ENCODE results near the gene ZBTB20.
A peak's percentile ranks its signal among the peaks of the same experiment; 100 is the strongest.

Gene ZBTB20

DNA sequence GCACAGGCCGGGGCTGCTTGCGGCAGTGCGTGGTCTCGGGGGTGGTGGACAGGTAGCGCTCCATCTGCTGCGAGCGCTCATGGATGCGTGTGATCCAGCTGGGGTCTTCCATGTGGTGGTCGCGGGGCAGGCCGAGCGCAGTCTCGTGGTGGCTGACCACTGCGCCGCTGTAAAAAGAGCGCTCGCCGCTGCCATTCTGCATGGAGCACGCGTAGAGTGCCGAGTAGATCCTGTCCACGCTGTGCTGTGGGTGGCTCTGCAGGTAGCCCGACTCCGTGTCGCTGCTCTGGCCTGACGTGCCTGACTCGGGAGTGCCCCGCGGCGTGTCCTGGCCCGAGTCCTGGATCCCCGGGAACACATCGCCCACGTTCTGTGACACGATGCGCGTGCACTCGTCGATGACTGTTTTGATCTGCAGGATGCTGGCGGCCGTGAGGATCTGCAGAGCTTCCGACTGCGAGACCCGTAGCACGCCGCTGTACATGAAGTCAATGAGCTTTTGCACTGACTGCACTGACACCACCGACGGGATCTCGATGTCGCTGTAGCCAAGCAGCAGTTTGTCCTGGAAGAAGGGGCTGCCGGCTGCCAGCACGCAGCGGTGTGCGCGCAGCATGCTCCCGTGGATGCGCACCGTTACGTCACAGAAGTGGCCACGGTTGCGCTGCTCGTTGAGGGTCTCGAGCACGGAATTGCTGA is 795.8 kb downstream of the ZBTB20 start:
- no peak for DNase-seq

GRCh38 chr3:114350690-114351089 is 796.4 kb downstream of the ZBTB20 start:
- no peak for DNase-seq

- DNase-seq = no peak
Observed at GRCh38 chr3:114350271-114350670, 796.8 kb downstream of the ZBTB20 start.

GRCh38 chr3:114344492-114344891 is 802.6 kb downstream of the ZBTB20 start:
- DNase-seq = no peak

GRCh38 chr3:114338651-114339357 is 808.3 kb downstream of the ZBTB20 start:
- DNase-seq = no peak

DNA sequence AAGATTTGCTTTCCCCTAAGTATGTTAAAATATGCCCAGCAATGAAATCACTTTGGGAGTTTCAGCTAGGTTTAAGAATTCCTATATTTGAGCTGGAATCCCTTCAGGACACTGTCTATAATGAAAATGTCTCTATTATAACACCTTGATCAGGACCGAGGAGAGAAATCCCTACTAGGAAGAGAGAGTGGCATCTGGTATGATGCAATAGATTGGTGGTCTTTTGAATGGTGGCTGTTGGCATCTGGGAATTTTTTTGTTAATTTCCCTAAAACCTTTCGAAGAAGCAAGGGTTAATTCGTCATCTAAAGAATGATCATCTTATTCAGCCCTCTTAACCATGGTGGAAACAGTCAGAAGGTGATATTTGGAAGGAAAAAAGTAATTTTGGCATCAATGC is 810.2 kb downstream of the ZBTB20 start:
- DNase-seq = no peak

DNA sequence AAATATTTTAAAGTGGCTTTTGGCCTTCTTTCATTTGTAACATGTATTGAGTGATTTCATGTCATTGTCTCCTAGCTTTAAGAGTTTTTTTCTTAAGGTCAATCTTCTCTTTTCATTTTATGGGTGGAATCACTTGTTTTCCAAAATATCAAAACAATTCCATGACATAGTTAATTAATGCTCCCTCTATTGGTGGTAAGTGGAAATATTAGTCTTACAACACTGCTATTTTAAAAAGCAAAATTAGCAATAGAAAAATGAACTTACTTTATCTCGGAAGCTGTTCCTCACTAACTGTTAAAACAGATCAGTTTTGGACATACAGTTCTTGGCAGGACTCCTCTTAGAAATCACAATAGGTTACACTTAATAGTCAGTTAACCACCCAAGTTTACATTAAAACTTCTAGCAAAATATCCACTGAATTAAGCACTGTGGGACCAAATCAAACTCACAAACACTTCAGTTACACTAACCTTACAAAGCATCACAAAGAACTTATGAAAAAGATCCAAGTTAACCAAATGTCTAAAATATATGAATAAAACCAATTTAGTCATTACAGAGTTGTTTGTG is 810.9 kb downstream of the ZBTB20 start:
- peak in 1 of 2 donors; percentile 4 for DNase-seq

DNA sequence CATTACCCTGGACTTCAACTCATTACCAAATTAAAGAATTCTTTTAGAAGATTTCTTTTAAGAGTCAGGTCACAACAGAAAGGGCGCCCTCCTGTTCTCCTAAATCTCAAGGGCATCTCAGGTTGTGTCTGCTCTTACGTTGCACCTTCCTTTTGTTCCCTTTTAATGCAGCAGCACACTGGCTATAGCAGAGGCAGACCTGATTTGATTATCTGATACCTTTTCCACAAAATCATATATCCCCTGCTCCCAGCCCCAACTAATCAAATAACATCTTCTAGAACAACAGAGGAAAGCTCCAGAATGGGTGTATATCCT is 813.2 kb downstream of the ZBTB20 start:
- no peak for DNase-seq

DNA sequence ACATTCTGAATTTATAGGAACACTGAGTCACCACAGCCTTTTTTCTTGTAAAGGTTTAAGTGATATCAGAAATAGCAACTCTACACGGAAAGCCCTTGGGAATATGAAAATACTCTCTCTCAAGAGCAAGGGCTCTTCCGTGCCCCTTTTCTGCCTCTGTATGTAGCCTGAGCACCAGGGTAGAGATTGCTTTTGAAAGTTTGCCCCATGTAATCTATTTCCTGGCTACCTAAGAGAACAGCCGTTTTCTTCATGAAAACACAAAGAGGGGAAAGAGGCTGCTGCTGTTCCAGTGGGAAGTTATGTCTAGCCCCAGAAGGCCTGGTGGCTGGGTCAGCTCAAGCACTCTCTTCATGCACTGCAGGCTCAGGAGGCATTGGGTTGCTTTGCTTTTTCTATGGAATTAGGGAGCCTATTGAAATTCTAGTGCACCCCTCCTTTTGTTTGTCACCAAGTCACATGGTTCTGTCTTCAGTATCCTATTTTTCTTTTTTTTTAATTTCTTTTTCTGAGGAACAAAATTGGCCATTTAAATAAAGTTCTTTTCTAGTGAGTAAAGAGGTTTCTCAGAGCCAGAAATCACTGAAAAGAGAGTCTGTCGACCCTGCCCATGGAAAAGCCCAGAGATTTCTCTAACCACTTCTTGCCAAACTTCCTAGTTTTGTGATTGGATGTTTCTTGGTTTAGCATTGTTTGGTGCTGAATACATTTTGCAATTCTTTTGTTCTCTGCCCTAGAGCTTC is 813.7 kb downstream of the ZBTB20 start:
- no peak for DNase-seq

- DNase-seq = no peak
Observed at GRCh38 chr3:114332342-114333179, 814.5 kb downstream of the ZBTB20 start.

- no peak for DNase-seq
Observed at GRCh38 chr3:114331710-114332109, 815.4 kb downstream of the ZBTB20 start.

DNA sequence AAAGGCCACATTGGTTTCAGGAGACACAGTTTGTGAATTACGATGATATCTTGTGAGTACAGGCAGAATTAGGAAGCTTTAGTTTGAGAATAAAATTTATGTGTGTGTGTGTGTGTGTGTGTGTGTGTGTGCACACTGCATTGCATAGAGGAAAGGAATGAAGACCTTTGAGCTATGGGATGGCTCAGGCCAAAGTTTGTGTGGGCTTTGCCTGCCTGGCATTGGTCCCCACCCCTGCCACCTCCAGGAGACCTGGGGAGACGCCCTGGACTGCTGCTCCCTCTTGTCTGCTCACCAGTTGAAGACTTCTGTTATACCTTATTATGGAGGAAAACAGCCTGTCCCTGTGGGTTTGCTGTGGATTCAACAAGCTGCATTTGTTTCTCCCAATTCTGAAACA is 816.1 kb downstream of the ZBTB20 start:
- DNase-seq = no peak

DNA sequence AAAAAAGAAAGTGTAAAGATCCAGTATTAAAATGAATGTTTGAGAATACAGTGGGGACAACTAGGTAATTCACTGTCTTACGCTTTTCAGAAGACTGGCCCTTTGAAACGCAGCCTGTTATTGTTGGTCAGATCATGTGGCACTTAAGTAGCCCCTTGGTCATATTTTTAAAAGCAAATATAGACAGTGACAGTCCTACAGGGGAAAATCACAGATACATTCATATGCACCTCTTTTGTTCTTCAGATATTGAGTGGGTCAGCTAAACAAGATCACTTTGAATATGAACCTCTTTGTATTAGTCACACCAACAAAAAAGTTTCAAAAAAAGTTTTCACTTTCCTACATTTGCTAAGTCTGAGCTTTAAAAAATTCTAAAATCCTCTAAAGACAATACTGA is 817.3 kb downstream of the ZBTB20 start:
- DNase-seq = no peak

- no peak for DNase-seq
Observed at GRCh38 chr3:114328345-114328744, 818.7 kb downstream of the ZBTB20 start.

DNA sequence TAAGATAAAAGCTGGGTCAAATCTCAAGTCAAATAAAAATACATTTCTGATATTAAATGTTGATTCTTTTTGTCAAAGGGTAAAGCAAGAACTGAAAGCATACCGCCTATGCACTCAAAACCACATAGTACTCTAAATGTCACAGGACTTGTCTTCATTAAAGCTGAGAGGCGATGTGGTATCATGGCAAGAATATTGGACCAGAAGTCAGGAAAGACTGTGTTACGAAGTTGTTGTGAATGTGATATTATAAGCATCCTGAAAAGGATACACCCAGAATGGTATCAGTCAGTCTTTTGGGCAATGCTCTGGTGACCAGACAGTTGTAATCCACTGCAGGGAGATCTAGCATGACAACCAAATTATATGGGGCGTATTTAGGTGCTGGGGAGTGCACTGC is 819.4 kb downstream of the ZBTB20 start:
- DNase-seq = no peak

- no peak for DNase-seq
Observed at GRCh38 chr3:114323546-114324254, 823.4 kb downstream of the ZBTB20 start.

DNA sequence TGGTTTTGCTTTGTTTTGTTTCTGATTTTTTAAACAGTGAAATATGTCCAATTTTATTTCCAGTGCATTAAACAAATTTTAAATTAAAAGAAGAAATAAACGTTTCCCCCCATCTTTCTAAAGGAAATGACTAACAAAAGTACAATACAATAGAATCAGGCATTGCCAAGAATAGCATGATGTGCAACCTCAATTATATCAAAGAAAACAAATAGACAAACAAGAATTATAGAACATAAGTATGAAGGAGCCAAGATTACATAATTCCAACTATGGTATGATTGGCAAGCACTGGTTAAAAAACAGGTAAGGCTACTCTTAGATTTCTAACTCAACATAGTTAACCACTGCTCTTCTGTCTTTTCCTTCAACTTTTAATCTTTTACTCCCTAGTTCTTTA is 826.8 kb downstream of the ZBTB20 start:
- no peak for DNase-seq

- no peak for DNase-seq
Observed at GRCh38 chr3:114319453-114319852, 827.6 kb downstream of the ZBTB20 start.

- DNase-seq = no peak
Observed at GRCh38 chr3:114318295-114318694, 828.8 kb downstream of the ZBTB20 start.

- no peak for DNase-seq
Observed at GRCh38 chr3:114314282-114314681, 832.8 kb downstream of the ZBTB20 start.

- no peak for DNase-seq
Observed at GRCh38 chr3:114313426-114313825, 833.7 kb downstream of the ZBTB20 start.

DNA sequence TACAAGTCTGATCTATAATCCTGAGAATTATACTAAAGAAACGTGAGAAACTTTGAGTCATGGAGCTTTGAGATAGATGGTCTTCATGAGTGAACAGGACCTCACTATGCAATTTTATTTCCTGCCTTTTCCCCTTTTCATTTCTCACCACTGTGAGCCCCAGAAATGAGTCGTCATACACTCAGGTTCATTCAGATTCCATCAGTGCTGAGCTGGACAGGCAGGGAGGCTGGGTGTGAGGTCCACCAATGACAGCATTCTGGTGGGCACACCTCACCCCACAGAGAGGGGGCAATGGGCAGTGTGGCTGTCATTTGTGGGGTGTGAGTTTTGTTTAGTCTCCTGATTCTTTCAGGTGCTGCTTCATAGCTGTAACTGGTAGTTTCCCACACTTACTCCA is 836.4 kb downstream of the ZBTB20 start:
- DNase-seq = no peak
